ENCODE results near the gene COL13A1.

The COL13A1 gene

DNA sequence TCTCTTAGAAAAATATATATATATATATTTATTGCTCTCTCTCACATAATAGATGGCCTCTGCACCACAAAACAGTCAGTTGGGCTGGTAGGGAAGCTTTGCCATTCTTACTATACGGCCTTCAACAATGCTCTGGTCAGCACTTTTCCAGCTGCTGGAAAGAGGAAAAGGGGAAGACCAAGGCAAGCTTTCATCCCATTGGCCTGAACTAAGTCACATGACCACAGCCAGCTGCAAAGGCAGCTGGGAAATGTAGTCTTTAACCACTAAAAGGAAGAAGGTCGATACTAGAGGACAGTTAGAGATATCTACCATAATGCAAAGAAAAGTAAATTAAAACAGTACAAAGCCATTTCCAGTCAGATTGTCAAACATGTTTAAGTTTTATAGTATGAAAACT is 192.6 kb downstream of the COL13A1 start:
- peak; percentile 99 for FAIRE-seq
- no peak for TF ChIP-seq POLR2A (IDR thresholded peaks at IDR 0.05; ENCODE audit: low read depth, low read length)
- peak; percentile 81 for DNase-seq (ENCODE audit: insufficient read length, low spot score)

DNA sequence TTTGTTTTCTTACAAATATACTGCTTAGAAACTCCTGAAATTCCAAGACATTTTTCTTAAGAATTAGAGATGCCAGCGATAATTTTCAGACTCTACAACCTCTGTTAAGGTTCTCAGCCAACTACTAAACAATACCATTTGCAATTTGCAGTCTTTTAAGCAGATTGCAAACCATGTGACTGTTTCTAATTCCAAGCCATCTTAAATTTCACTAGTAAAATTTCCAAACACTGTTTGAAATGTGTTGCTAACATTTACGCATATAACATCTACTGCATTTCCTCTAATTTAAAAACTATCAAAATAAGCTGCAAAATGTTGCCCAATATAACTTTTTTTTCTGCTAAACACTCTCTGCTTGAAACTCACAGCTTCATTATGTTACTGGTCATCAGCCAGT is 194.9 kb downstream of the COL13A1 start:
- no peak for TF ChIP-seq POLR2A (IDR thresholded peaks at IDR 0.05; ENCODE audit: low read depth, low read length)
- DNase-seq (ENCODE audit: insufficient read length, low spot score) (no peak), FAIRE-seq (no peak)

DNA sequence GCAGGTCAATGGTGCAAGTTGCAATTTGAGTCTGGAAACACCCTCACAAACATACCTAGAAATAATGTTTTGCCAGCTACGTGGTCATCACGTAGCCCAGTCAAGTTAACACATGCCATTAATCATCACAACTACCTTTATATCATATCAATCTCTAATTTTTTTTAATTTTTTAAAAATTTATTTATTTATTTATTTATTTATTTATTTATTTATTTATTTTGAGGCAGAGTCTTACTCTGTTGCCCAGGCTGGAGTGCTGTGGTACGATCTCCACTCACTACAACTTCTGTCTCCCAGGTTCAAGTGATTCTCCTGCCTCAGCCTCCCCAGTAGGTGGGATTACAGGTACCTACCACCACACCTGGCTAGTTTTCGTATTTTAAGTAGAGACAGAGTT is 198.6 kb downstream of the COL13A1 start:
- TF ChIP-seq POLR2A (IDR thresholded peaks at IDR 0.05; ENCODE audit: low read depth, low read length): no peak
- DNase-seq (ENCODE audit: insufficient read length, low spot score): no peak
- FAIRE-seq: no peak

DNA sequence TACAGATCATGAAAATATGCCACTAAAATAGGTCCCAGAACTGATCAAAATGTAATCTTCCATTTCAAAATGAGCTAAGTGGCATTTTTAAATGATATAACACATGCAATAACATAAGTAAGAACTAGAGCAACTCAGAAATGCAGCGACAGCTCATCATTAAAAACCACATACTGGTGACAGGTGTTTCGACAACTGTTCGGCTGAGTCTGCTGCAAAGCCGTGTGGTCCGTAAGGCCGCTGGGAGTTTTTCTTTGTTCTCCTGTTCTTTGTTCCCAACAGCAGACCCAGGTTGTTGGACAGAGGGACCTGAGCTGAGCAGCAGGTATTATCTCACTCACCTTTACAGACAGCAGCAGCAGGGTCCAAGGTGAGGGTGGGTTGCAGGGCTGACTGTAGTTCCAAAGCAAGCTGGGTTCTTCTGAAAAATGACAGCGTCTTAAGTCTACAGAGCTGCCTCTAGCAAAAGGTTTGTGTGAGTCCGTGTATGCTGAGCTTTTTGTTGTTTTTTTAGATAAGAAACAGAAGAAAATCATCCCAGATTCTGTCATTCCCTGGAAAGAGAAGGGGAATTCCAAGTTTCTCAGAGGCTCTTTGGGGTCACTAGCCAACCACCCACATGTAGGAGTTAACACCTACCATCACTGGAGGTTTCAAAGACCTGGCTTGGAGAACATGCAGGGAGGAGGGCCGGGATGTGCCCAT is 205.6 kb downstream of the COL13A1 start:
- FAIRE-seq (no peak), DNase-seq (ENCODE audit: insufficient read length, low spot score) (no peak)
- TF ChIP-seq POLR2A (IDR thresholded peaks at IDR 0.05; ENCODE audit: low read depth, low read length): no peak

Measured in H54 (cell line).